Common myeloid progenitor, CD34-positive (primary cell): ENCODE measurements around the gene MICAL3.

Experiments
- CTCF ChIA-PET: fragments of 350-600 bp; sonication (Branson Sonifier 250); formaldehyde crosslinking; loops from one replicate; lab custom pipeline; 2021; ENCODE audit warnings: antibody characterized with exemption; lab: Charles Lee
- POLR2A ChIA-PET: fragments of 350-600 bp; sonication (Branson Sonifier 250); formaldehyde crosslinking; loops from one replicate; lab custom pipeline; 2021; ENCODE audit warnings: antibody characterized with exemption; lab: Charles Lee
- DNase-seq, 3 donors: peaks; one replicate each; pipeline versions ENCODE4 v3.0.0 to v3.0.0-alpha.2; 2013
- H3K27ac ChIP-seq, 2 experiments: 1 replicate in 1 of 2; 2 replicates in 1 of 2; pipeline ENCODE4 v1.7.0; 2013; ENCODE audit warnings: inconsistent platforms in 2 of 2, low read length in 2 of 2, mild to moderate bottlenecking in 2 of 2, low read depth in 1 of 2, moderate library complexity in 1 of 2; ENCODE audit not compliant: severe bottlenecking in 2 of 2, insufficient read depth in 1 of 2, poor library complexity in 1 of 2
- H3K27me3 ChIP-seq, 5 experiments: replicated peaks in 2 of 5; 1 replicate in 3 of 5; 2 replicates in 2 of 5; pipeline versions ENCODE4 v1.6.1 to v1.7.0; 2013; ENCODE audit warnings: low read length in 4 of 5, mild to moderate bottlenecking in 2 of 5, moderate library complexity in 2 of 5, inconsistent platforms in 1 of 5; ENCODE audit not compliant: insufficient read depth in 5 of 5, control insufficient read depth in 4 of 5
- H3K36me3 ChIP-seq, 4 experiments: 1 replicate in 2 of 4; 2 replicates in 2 of 4; pipeline versions ENCODE4 v1.6.1 to v1.7.0; 2013; ENCODE audit warnings: low read length in 3 of 4, control low read depth in 1 of 4, mild to moderate bottlenecking in 1 of 4; ENCODE audit not compliant: control insufficient read depth in 4 of 4, insufficient read depth in 4 of 4
- H3K4me1 ChIP-seq, 4 experiments: 1 replicate in 3 of 4; 2 replicates in 1 of 4; pipeline versions ENCODE4 v1.6.1 to v1.7.1; 2013; ENCODE audit warnings: low read length in 3 of 4, mild to moderate bottlenecking in 3 of 4, control low read depth in 1 of 4, inconsistent platforms in 1 of 4, moderate library complexity in 1 of 4; ENCODE audit not compliant: control insufficient read depth in 4 of 4, insufficient read depth in 4 of 4; ENCODE audit errors: control extremely low read depth in 1 of 4
- H3K4me3 ChIP-seq, 7 experiments: 1 replicate in 4 of 7; 2 replicates in 3 of 7; pipeline versions ENCODE4 v1.5.1 to v1.7.0; 2013; ENCODE audit warnings: mild to moderate bottlenecking in 7 of 7, low read length in 6 of 7, moderate library complexity in 6 of 7, inconsistent platforms in 2 of 7, low read depth in 2 of 7, control low read depth in 1 of 7; ENCODE audit not compliant: insufficient read depth in 4 of 7, control insufficient read depth in 1 of 7; ENCODE audit errors: extremely low read depth in 1 of 7
- H3K9me3 ChIP-seq, 5 experiments: 1 replicate in 4 of 5; 2 replicates in 1 of 5; pipeline versions ENCODE4 v1.6.1 to v1.7.1; 2013; ENCODE audit warnings: low read length in 4 of 5, mild to moderate bottlenecking in 2 of 5, inconsistent platforms in 1 of 5, low read depth in 1 of 5, moderate library complexity in 1 of 5; ENCODE audit not compliant: control insufficient read depth in 4 of 5, insufficient read depth in 2 of 5; ENCODE audit errors: control extremely low read depth in 1 of 5
- WGBS: methylation state at CpG from one replicate; pipeline ENCODE4 v1.1.5; 2013; ENCODE audit not compliant: insufficient coverage; 5-methylcytosine and 5-hydroxymethylcytosine counted together

MICAL3 gene

DNA sequence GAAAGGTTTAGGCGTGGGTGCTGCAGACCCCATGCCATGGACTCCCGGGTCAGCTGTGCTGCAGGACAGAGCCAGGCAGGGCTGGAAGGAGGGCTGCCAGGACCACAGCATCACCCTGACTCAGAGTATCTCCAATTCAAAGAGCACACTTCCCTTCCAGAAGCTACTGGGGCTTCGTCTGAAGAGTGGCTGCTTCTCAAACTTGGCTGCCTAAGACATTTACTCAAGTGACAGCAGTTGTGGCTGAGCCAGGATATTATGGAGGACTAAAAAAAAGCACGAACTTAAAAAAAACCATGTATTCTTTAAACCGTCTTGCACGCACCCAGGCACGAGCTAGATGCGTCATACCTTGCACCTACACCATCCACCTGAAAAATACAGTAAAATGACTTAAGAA is 237.1 kb downstream of the MICAL3 start:
- CTCF ChIA-PET = interaction anchor here (1.1 to 7.3 kb wide), 15 partner anchors 9 to 105 kb away, joined by 3 to 139 read pairs (median 5); no protein-coding TSS in a partner anchor
- 92% methylated on average over 7 of the region's 8 CpGs for WGBS

DNA sequence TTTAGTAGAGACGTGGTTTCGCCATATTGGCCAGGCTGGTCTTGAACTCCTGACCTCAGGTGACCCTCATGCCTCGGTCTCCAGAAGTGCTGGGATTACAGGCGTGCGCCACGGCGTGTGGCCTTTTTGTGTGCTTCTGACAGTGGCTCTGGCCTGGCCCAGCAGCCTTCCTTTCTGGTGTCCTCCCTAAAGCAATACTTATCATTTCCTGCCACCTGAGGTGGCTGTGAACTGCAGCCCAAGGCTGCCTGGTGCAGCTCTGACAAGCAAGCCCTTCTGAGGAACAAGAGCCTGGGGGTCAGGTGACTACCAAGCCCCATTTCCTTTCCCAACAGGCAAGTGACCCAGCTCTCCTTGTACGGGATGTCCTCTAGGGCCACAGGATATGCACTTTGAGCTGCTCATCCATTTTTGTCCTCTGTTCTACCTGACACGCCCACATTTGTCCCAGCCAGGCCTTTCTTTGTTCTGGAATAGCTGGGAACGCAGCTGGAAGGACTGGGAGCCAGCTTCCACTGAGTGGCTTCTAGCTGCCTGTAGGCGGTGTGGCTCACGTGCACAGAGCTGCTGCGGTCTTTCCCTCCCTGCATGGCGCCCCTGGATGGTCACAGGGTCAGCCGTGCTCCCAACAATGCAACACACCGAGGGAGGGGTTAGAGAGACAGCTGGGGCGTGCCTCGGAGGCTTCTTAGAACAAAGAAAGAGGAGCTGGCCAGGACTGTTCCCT is 237.8 kb downstream of the MICAL3 start:
- H3K4me3 ChIP-seq = no peak overlapping the region
- WGBS = 83% methylated on average over 14 of the region's 18 CpGs
- peaks cover 2 to 28% (median 17%) of the 10 kb centered on the region in 4 experiments for H3K36me3 ChIP-seq
- H3K27ac ChIP-seq = peak overlapping the region in 1 of 2 experiments; percentile 14
- ChIA-PET POLR2A (interaction anchor here (0.6 kb wide), 1 partner anchor 98 kb away, joined by 5 read pairs; no protein-coding TSS in a partner anchor), CTCF (interaction anchor here (0.8 to 7.3 kb wide), 20 partner anchors 8 to 232 kb away, joined by 3 to 139 read pairs (median 5); no protein-coding TSS in a partner anchor)
- no peaks in the 10 kb centered on the region for H3K27me3 ChIP-seq
- no peaks in the 10 kb centered on the region for H3K9me3 ChIP-seq
- peak; percentile 42 to 88 (median 75) for DNase-seq
- H3K4me1 ChIP-seq = peaks cover 0 to 28% (median 23%) of the 10 kb centered on the region in 4 experiments

More for the DNA sequence above, 237.1 kb downstream of the MICAL3 start:
- peaks cover 2 to 28% (median 17%) of the 10 kb centered on the region in 4 experiments for H3K36me3 ChIP-seq
- H3K27ac ChIP-seq = no peak overlapping the region
- no peak for DNase-seq
- no peaks in the 10 kb centered on the region for H3K27me3 ChIP-seq
- H3K9me3 ChIP-seq = no peaks in the 10 kb centered on the region
- H3K4me3 ChIP-seq = no peak overlapping the region
- H3K4me1 ChIP-seq = peaks cover 0 to 22% (median 16%) of the 10 kb centered on the region in 4 experiments
- POLR2A ChIA-PET = no interaction called here

DNA sequence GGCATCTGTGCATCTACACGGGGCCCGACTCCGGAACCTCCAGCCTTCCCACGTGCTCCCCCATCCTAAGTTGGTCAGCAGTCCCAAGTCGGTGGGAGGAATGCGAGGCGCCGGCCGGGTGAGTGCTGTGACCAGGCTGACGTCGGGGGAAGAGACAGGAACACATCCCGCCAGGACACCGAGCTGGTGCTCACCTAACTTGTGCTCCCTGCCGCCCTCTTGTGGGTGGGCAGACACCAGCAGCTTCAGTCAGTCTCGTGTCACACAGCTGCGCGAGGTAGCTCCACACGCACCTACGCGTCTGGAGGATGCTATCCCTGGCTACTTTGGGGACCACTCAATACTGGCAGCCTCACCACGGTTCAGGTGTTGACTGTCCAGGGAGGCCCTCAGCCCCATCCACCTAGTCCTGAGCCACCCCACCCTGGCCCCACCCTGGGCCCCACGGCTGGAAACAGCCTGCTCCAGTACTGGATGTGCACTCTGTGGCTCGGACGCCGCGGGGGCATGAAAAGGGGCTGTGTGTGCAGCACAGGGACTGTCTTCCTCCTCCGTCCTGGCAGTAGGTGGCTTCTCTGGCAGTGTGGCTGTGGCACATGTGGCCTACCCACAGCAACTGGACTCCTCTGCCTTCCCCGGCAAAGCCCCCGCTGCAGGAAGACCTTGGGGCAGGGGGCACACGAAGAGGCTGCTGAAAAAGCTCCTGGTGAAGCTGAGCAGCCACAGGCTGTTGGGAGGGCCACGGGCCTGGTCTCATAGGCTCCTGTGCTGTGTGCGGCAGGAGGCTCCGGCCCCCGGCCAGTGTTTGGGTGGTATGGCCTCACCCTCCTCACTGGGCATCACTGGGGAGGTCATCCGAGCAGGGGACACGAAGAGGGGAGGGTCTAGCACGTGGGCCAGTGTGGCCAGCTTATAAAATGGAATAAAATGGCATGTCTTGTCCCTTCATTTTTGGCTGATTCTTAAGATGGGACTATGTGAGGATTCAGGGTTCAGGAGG is 238.9 kb downstream of the MICAL3 start:
- Histone ChIP-seq H3K4me3 (no peak overlapping the region), H3K9me3 (no peaks in the 10 kb centered on the region), H3K4me1 (peaks cover 0 to 40% (median 34%) of the 10 kb centered on the region in 4 experiments), H3K27ac (peak overlapping the region in 1 of 2 experiments; percentile 14), H3K27me3 (no peaks in the 10 kb centered on the region), H3K36me3 (peaks cover 0 to 20% (median 15%) of the 10 kb centered on the region in 4 experiments)
- ChIA-PET CTCF (interaction anchor here (0.6 to 7.3 kb wide), 18 partner anchors 9 to 231 kb away, joined by 3 to 139 read pairs (median 5); no protein-coding TSS in a partner anchor), POLR2A (interaction anchor here (0.6 to 0.7 kb wide), 2 partner anchors 22 to 111 kb away, joined by 3 read pairs; no protein-coding TSS in a partner anchor)
- 75% methylated on average over 37 of the region's 37 CpGs for WGBS
- peak; percentile 53 to 76 (median 65) for DNase-seq

DNA sequence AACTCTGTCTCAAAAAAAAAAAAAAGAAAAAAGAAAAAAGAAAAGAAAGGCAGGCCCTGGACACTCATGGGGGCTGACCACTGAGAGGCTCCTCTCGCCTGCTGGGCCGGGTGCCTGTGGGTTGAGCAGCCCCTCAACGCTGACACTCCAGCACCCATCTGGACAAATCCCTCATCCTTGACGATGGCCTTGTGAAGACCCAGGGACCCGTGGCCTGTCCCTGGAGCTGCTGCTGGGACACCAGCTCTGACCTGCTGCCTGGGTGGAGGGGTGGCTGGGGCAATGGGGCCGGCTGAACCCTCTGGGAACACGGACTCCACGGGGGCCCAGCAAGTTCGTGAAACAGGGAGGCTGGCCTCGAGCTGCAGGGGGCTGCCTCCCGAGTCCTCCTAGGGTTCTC is 239.6 kb downstream of the MICAL3 start:
- ChIA-PET POLR2A (no interaction called here), CTCF (interaction anchor here (1.0 to 7.3 kb wide), 15 partner anchors 13 to 230 kb away, joined by 3 to 139 read pairs (median 5); no protein-coding TSS in a partner anchor)
- Histone ChIP-seq H3K9me3 (no peaks in the 10 kb centered on the region), H3K27ac (no peak overlapping the region), H3K4me1 (peaks cover 0 to 47% (median 41%) of the 10 kb centered on the region in 4 experiments), H3K4me3 (no peak overlapping the region), H3K36me3 (peaks cover 0 to 15% (median 11%) of the 10 kb centered on the region in 4 experiments), H3K27me3 (no peaks in the 10 kb centered on the region)
- no peak for DNase-seq
- 96% methylated on average over 11 of the region's 11 CpGs for WGBS

DNA sequence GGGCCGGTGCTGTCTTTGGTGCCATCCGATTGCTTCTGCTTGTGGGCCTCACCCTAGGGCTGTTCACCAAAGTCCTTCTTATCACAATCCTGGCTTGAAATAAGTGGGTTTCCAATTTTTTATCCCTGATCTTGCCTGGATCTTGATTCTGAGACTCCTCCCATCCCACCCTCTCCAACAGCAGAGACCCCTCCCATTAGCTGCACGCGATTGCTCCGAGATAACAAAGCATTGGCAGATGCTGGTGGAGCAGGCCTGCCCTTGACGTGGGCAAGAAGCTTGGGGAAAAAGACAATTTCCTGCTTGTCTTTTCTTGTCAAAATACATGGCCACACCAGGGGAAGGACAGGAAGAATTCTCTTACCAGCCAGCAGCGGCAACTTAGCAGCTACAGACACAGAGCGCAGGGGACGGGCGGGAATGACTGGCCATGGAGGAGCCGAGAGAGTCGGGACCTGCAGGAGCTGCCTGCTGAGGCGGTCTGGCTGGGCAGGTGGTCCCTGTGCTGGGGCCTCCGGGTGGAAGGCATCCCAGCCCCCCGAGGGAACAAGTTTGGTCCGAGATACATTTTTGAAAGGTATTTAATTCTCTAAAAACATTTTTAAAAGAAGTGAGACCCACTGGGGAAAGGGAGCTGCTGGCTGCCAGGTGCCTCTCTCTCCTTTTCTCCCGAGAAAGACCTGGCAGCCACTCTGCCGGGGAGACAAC is 240.4 kb downstream of the MICAL3 start:
- H3K27me3 ChIP-seq = no peaks in the 10 kb centered on the region
- no peak for DNase-seq
- POLR2A ChIA-PET = no interaction called here
- H3K36me3 ChIP-seq = peaks cover 0 to 11% (median 5%) of the 10 kb centered on the region in 4 experiments
- H3K27ac ChIP-seq = no peak overlapping the region
- peaks cover 0 to 51% (median 46%) of the 10 kb centered on the region in 4 experiments for H3K4me1 ChIP-seq
- CTCF ChIA-PET = interaction anchor here (0.8 to 7.3 kb wide), 8 partner anchors 12 to 52 kb away, joined by 3 to 139 read pairs (median 8); no protein-coding TSS in a partner anchor
- WGBS = 97% methylated on average over 12 of the region's 18 CpGs
- H3K9me3 ChIP-seq = no peaks in the 10 kb centered on the region
- no peak overlapping the region for H3K4me3 ChIP-seq

DNA sequence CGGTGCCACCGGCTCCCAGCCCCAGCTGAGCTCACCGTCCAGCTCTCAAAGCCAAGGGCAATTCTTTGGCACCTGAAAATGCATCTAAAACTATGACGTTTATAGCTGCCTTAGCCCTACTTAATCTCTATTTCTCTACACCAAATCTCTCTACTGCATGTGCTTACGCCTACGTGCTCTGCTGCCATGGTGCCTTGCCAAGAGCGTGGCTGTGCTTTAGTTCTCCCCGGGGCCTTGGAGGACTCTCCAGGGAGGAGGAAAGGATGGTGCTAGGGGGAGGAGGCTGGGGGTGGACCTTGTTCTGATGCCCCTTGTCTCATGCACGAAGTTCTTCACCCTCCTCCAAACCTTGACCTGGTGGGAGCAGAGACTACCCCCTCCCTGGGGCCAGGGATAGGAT is 241.0 kb downstream of the MICAL3 start:
- CTCF ChIA-PET = interaction anchor here (0.6 to 7.3 kb wide), 6 partner anchors 12 to 41 kb away, joined by 3 to 139 read pairs (median 20); no protein-coding TSS in a partner anchor
- H3K27me3 ChIP-seq = no peaks in the 10 kb centered on the region
- peaks cover 0 to 57% (median 49%) of the 10 kb centered on the region in 4 experiments for H3K4me1 ChIP-seq
- WGBS = 96% methylated on average over 3 of the region's 9 CpGs
- no peak for DNase-seq
- POLR2A ChIA-PET = no interaction called here
- H3K27ac ChIP-seq = no peak overlapping the region
- H3K36me3 ChIP-seq = peaks cover 0 to 5% (median 0%) of the 10 kb centered on the region in 4 experiments
- H3K4me3 ChIP-seq = no peak overlapping the region
- H3K9me3 ChIP-seq = no peaks in the 10 kb centered on the region
